GM18907 (cell line): Measurements from ENCODE around the gene RAB11A.

Experiments
- ATAC-seq: cut with Tn5 transposase; IDR thresholded peaks from one replicate; pipeline ENCODE4 v1.9.1; 2021; ENCODE audit warnings: mild to moderate bottlenecking, moderate library complexity; ENCODE audit not compliant: unreplicated experiment

Gene RAB11A

GRCh38 chr15:65937054-65937453 is 67.8 kb downstream of the RAB11A start:
- ATAC-seq, result no peak

- no peak for ATAC-seq
These were observed 68.2 kb downstream of the RAB11A start for GRCh38 chr15:65937476-65937875.

GRCh38 chr15:65938604-65939003 is 69.3 kb downstream of the RAB11A start:
- no peak for ATAC-seq

- ATAC-seq, result no peak
These were observed 70.8 kb downstream of the RAB11A start for GRCh38 chr15:65939901-65940617.

GRCh38 chr15:65940618-65940909 is 71.3 kb downstream of the RAB11A start:
- ATAC-seq, result no peak
